ENCODE measurements around the gene PTPRK. TPM values are rescaled to one million over a fixed set of nuclear protein-coding genes. Genes with fewer than 3 reads are reported as not detected.

PTPRK gene
- polyA plus RNA-seq, 1 donor = 57.5 TPM

GRCh38 chr6:128389820-128390534, 130.4 kb downstream of the PTPRK start:
- no peak for DNase-seq

- DNase-seq = no peak
Observed at GRCh38 chr6:128388380-128388779, 132.0 kb downstream of the PTPRK start.

- no peak for DNase-seq
Observed at GRCh38 chr6:128380891-128381290, 139.5 kb downstream of the PTPRK start.

- no peak for DNase-seq
Observed at GRCh38 chr6:128379577-128379976, 140.8 kb downstream of the PTPRK start.

- DNase-seq = no peak
Observed at GRCh38 chr6:128376952-128377503, 143.4 kb downstream of the PTPRK start.

DNA sequence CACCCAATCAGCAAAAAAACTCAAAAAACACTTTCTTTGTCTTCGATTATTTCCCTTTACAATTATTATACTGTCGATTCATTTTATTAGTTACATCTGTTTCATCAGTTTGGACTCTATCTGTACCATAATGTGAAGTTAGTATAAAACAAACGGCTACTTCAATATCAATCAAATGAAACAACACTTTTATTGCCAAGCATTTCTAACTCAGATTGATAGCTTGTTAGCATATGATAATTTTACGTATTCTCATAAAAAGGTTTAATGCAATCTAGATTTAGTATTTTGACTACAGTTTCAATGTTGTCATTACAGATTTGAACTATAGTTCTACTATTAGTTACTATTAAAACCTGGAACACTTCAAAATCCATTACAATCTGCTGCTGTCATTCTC, 149.3 kb downstream of the PTPRK start:
- no peak for DNase-seq

GRCh38 chr6:128370072-128370471, 150.3 kb downstream of the PTPRK start:
- DNase-seq = no peak

DNA sequence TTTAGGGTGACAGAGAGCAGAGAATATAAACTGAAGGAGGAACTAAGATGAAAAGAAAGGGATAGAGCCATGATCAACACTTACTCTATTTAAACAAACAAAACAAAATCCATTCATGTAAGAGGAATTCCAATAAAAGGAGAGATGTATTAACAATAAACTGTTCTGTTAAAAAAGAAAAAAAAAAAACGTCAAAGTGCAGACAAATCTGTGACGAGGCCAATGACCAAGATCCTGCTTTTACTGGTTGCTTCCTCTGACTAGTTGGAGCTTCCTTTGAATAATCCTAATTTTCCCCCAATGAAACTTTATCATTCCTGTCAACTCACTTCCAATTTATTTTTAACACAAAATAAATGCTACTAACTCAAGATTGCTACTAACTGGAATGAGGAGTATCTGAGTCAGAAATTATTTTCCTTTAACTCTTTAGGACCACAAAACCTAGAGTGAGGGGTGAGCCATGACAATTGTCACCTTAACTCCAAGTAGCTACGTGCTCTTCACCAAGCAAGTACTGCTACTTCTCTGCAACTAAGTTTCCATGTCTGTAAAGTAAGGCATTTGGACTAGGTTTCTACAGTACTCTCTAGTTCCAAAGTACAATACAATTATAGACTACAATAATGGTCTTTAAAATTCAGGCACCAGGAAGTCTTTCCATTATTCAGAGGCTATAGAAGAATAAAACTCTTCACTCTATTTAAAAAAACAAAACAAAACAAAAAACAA, 152.0 kb downstream of the PTPRK start:
- DNase-seq = no peak

DNA sequence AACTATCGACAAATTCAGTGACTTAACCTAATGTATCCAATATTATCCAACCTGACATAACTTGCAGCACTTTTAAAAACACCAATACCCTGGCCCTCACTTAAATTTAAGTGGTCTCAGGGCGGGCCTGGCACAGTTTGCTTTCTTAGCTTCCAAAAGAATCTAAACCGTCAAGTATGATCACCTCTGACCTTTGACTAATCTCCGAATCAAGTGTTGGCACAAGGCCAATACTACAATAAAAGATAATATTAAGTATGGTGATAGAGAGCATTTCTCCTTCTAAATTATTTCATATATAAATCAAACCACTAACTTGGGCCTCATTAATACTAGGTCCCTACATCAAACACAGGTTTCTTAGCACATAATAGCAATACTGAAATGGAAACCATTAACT, 153.0 kb downstream of the PTPRK start:
- no peak for DNase-seq

GRCh38 chr6:128365520-128366160, 154.8 kb downstream of the PTPRK start:
- DNase-seq = no peak

GRCh38 chr6:128364766-128365519, 155.5 kb downstream of the PTPRK start:
- no peak for DNase-seq

- no peak for DNase-seq
Observed at GRCh38 chr6:128363020-128363813, 157.2 kb downstream of the PTPRK start.

- DNase-seq = no peak
Observed at GRCh38 chr6:128361378-128361777, 159.0 kb downstream of the PTPRK start.

- no peak for DNase-seq
Observed at GRCh38 chr6:128358244-128358776, 162.1 kb downstream of the PTPRK start.

DNA sequence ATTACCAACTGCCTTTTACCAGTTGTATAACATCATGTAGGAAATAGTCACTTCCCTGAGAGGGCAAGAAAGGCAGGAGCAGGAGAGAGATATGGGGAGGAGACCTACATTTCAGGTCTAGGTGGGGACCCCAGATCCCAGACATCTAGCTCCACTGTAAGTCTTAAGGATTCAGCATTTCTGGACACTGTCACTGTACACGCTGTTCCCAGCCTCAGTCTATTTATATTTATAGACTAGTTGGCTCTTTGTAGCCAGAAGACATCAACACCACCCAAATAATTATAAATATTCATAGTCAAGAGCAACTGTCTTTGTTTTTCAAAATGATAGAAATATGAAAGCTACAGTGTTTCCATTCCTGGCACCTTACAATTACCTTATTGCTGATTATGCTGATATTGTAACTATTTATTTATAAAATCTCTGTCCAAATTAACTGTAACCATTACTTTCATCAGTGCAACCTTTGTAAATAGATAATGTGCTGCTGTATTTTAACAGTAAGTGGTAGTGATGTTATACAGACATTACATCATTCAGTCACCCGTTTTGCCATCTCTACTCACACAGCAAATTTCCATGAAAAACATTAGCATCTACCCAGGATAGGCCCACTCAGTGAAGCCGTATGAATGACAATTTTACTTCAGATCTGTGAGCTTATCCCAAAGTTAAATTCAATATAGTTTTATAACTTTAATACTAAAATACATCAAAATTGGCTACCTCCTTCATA, 162.8 kb downstream of the PTPRK start:
- no peak for DNase-seq

- no peak for DNase-seq
Observed at GRCh38 chr6:128352366-128352765, 168.0 kb downstream of the PTPRK start.

- DNase-seq = no peak
Observed at GRCh38 chr6:128351255-128351514, 169.2 kb downstream of the PTPRK start.

DNA sequence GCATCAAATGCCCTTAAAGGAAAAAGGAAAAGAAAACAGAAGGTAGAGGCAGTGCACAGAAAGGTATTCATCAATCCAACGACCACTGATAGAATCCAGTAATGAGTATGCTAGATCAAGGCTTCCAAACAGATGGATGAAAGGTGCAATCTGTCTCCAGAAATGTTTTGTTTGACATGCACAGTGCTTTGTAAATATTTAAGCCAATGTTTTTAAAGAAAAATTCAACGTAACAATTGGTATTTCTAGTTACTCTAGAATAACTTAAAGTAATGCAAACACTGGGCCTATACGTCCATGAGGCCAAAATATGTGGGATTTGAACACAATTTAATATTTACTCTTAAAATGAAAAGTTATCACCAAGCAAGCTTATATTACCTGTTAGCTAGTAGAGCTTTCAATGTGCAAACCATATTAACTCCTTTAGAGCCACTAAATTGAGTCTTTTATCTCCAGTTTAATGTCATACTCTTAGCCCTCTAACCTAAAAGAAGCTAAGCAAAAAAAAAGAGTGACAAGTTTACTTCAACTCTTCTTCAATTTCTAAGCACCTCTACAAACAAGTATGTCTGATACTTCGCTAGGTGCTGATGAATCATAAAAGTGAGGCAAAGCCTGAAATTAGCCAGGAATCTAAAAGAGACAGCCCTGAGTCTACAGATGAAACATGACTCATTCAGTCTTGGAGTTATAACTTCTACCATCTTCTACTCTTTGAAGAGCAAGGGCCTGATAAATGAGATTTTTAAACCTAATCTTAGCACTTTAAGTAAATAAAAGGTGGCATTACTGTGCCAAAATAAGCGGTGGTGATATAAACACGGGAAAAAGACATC, 169.8 kb downstream of the PTPRK start:
- no peak for DNase-seq

DNA sequence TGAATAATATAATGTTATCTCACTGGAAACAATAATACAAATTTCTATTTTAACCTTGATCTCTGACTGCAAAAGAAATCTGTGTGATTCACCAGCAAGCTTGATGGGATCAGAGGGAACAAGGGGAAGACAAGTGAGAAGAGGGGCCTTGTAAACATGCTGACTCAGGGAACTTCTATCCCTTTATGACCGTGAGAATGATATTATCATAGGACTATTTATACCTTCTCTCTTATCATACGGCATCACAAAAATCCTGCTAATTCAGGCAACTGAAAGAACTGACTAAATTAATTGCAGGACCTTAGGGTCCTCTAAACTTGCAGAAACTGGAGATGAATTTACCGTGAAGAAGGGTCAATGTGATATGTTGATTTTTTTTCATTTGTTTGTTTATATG, 173.3 kb downstream of the PTPRK start:
- no peak for DNase-seq

GRCh38 chr6:128346569-128346968, 173.8 kb downstream of the PTPRK start:
- no peak for DNase-seq

Data from left kidney (tissue), 2 donors.